COLO829 (cell line): ENCODE measurements around the gene EIF3F.

ENCODE experiments used
- DNase-seq: peaks from one replicate; pipeline ENCODE4 v3.0.0; 2012; ENCODE audit warnings: low spot score

The EIF3F gene

DNA sequence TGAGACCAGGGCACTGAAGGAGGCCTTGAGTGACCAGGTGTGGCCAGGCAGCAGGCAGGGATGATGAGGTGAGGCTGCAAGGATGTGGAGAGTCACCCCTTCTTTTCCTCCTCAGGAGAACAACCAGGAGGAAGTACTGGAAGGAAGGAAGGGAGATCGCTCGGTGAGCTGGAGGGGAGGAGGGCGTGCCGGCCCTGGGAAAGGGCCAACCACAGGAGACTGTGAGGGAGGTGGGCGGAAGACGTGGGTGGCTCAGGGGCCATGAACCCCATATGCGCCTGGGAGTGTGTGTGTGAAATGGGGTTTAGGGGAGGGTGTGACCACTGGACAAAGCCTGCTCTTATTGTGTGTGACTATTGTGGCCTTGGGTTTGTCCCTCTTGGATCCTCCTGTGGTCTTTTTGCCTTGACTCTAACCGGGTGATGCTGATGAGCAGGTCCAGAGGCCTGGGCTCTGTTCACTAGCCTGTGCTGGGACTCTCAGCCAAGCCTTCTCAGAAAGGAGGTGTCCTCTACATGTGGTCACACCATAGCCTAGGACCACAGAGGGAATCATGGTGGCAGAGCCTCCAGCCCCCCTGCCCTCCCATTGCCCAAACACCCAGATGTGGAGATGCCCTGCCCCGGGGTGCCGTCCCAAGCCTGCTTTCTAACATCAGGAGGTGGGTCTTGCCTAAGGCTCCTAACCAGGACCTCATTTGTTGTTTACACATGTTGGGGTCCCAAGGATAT, 52.6 kb downstream of the EIF3F start:
- no peak for DNase-seq

DNA sequence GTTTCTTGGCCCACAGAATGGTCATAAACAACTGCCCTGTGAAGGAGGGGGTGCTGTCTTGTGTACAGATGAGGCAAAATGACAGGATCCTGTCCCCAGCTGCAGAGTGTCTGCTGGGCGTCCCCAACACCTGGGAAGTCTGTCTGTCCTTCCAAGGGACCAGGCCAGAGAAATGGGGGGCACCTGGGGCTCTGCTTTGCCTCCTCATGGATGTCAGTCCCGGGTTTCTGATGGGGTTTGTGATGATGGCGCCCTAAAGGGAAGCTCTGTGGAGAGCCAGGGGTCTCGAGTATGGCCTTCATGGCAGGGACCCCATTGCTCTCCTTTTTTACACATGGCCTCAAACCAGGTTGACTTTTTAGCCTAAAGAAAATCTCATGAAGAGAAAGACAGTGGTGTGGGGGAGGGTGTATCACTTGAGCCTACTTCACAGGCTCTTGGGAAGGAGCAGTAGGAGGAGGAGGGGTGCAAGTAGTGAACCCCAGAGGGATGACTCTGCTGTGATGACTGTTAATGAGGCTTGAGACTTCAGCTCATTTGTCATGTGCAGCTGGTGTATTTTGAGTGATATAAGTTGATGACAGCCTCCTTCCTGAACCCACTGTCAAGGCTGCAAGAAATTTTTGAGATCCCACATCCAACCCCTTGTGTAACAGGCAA, 53.3 kb downstream of the EIF3F start:
- DNase-seq, result no peak

DNA sequence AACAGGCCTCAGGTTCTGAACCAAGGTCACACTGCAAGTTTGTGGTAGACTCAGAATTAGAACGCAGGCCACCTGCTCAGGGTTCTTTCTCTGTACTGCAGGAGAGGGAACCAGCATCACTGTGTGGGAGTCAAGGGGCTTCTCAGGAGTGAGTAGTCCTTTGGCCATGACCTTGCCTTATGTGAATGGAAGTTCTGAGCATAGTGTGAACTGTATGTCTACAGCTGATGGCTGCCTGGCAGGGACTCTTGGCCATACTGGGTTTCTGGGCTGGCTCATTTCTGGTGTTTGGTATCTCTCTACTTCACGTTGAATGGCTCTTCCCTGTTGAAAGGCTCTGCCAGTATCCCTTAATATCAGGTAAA, 53.8 kb downstream of the EIF3F start:
- DNase-seq, result no peak

DNA sequence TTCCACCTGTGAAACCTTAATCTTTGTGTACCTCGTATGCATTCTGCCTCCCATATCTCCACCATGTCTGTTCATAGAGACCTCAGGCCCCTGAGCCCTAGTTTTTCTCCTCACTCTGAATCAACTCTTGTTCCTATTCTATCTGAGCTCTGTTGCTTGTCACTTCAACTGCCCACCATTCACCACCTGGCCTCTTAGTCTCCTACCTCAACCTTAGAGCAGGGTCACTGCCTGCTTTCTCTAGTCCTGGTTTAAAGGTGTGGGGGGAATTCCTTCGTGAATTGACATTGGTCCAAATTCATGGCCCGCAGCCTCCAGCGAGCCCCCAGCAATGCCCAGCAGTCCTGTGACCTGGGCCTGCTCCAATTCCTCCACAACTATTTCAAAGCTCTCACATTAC, 54.4 kb downstream of the EIF3F start:
- no peak for DNase-seq

DNA sequence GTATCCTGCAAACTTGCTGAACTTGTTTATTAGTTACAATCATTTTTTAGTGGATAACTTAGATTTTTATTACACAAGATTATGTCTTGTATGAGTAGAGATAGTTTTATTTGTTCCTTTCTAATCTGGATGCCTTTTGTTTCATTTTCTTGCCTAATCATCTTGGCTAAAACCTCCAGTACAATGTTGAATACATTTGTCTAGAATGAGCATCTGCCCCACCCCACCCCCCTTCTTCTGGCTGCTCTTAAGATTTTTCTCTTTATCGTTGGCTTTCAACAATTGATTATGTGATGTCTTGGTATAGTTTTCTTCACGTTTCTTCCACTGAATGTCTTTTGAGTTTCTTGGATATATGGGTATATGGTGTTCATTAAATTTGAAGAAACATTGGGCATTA, 56.6 kb downstream of the EIF3F start:
- DNase-seq, result no peak

DNA sequence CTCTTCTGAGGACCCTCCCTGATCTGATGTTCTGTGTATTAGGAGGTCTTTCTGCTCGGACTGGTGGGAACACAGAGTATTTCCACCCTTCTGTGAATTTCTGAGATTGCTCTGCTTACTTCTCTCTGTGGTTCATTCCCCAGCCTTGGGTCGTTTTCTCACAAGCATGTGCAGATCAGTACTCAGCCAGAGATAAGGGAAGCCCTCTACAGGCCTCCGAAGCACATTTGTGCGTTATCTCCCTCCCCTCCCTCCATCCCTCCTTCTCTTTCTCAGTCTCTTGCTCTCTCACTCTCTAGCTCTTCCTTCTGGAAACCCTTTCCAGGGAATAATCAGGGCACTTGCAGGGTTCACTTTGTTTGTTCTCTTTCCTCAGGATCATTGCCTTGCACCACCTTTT, 58.7 kb downstream of the EIF3F start:
- DNase-seq, result no peak

DNA sequence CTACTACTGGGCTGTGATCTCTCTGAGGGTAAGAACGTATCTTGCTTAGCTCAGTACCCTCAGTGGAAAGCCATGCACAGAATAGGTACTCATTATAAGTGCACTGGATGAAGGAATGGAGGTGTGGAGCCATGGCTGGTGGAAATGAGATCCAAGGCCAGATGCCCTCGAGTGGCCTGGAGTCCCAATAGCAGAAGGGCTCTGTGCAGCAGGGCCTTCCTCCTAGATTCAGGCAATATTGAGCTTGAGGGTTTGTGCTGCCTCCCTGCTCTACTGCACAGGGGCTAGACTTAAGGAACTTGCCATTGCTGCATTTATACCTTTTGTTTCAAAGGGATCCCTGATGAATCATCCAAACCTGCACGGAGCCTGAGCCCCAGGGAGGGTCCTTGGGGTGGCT, 60.2 kb downstream of the EIF3F start:
- no peak for DNase-seq

DNA sequence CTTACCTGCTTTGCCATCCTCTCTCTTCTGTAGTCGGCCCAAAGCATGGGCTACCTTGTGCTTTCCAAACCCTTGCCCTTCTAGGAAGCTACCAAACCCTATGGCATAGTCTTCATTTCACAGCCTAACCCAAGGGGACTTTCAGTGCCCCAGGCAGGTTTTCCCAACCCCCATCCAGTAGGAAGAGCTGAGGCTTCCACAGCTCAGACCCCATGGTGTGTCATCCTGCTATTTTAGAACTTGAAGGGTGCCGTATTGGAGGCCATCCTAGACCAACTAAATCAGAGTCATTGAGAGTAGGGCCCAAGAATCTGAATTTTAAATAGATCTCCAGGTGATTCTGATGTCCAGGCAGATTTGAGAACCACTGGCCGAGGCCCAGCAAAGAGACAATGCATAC, 61.9 kb downstream of the EIF3F start:
- DNase-seq, result no peak
